Effector memory CD4-positive, alpha-beta T cell (primary cell): ENCODE measurements around the gene LSG1.
"Not testable (repeated sequence)": the region's sequence is repeated elsewhere in the genome, so short reads cannot be mapped to it uniquely, and the experiment has no call there.

Experiments used
- DNase-seq, 3 donors: peaks; one replicate each; pipeline ENCODE4 v3.0.0-alpha.2; 2020
- H3K27ac ChIP-seq: 2 replicates; pipeline ENCODE4 v1.7.0; 2013; ENCODE audit warnings: mild to moderate bottlenecking, low read length, moderate library complexity; ENCODE audit not compliant: insufficient read depth, poor library complexity, severe bottlenecking
- H3K27me3 ChIP-seq: replicated peaks from 2 replicates; pipeline ENCODE4 v1.7.0; 2013; ENCODE audit warnings: mild to moderate bottlenecking, low read length; ENCODE audit not compliant: insufficient read depth, control insufficient read depth, poor library complexity, severe bottlenecking
- H3K36me3 ChIP-seq: 2 replicates; pipeline ENCODE4 v1.7.0; 2013; ENCODE audit warnings: mild to moderate bottlenecking, low read length, moderate library complexity; ENCODE audit not compliant: control insufficient read depth, insufficient read depth
- H3K4me1 ChIP-seq: 2 replicates; pipeline ENCODE4 v1.7.0; 2013; ENCODE audit warnings: low read length, mild to moderate bottlenecking; ENCODE audit not compliant: control insufficient read depth, insufficient read depth, poor library complexity, severe bottlenecking
- H3K4me3 ChIP-seq: 2 replicates; pipeline ENCODE4 v1.7.0; 2013; ENCODE audit warnings: low read length, low read depth, mild to moderate bottlenecking; ENCODE audit not compliant: insufficient read depth, poor library complexity, severe bottlenecking
- H3K9me3 ChIP-seq: 2 replicates; pipeline ENCODE4 v1.7.0; 2013; ENCODE audit warnings: mild to moderate bottlenecking, low read length, moderate library complexity; ENCODE audit not compliant: control insufficient read depth

The LSG1 gene

DNA sequence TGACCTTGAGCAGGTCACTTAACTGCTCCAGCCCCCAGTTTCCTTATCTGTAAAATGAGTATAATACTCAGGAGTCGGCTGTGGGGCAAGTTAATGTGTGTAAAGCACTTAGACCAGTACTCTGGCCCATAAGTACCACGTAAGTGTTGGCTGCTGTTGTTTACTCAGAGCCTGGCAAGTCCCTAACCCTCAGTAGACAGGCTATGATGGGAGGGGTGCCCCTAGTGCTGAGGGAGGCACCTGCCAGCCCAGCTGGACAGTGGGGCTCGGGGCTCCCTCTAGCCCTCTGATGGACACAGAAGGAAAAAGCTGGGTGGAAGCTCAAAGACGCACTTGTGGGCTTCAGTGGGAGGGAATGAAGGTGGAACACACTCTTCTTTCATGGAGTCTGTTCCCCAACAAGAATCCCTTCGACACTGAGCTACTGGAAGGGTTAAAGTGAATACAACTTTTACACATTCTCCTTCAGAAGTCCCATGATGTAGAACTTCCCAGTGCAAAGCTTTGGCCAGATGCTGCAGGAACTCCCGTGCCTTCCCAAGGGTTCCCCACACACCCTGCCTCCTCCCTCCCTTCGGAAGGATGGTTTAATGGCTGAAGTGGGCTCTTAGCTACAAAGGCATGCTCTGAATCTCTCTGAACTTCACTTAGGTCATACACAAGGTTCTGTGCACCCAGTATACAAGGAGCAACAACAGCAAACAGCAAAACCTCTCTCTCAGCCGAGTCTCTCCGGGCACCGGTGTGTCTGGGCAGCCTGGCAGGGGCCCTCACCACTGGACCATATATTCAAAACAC is 64.2 kb downstream of the LSG1 start:
- Histone ChIP-seq H3K36me3 (no peaks in the 10 kb centered on the region), H3K27ac (no peak overlapping the region)

DNA sequence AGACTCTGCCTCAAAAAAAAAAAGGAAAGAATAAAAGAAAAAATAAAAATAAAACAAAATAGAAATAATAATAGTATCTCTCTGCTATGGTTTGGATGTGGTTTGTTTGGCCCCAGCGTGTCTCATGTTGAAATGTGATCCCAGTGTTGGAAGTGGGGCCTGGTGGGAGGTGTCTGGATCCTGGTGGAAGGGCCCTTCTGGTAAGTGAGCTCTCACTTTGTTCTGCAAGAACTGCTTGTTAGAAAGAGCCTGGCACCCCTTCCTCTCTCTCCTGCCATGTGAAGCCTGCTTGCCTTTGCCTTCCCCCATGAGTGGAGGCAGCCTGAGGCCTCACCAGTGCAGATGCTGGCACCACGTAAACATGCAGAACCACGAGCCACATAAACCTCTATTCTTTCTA is 65.0 kb downstream of the LSG1 start:
- Histone ChIP-seq H3K36me3 (no peaks in the 10 kb centered on the region), H3K4me1 (no peaks in the 10 kb centered on the region)
- DNase-seq, result no peak

More for the DNA sequence above, 64.2 kb downstream of the LSG1 start:
- Histone ChIP-seq H3K4me3 (no peak overlapping the region), H3K9me3 (no peaks in the 10 kb centered on the region), H3K4me1 (no peaks in the 10 kb centered on the region), H3K27me3 (no peaks in the 10 kb centered on the region)
- DNase-seq, result no peak

GRCh38 chr3:194606163-194606562 is 65.8 kb downstream of the LSG1 start:
- H3K4me3 ChIP-seq, result no peak overlapping the region
- no peaks in the 10 kb centered on the region for H3K27me3 ChIP-seq
- H3K9me3 ChIP-seq, result no peaks in the 10 kb centered on the region
- no peak for DNase-seq
- H3K36me3 ChIP-seq, result no peaks in the 10 kb centered on the region
- no peak overlapping the region for H3K27ac ChIP-seq
- H3K4me1 ChIP-seq, result no peaks in the 10 kb centered on the region

More for the DNA sequence above, 65.0 kb downstream of the LSG1 start:
- H3K27ac ChIP-seq, result no peak overlapping the region
- H3K4me3 ChIP-seq, result no peak overlapping the region
- H3K9me3 ChIP-seq, result no peaks in the 10 kb centered on the region
- H3K27me3 ChIP-seq, result no peaks in the 10 kb centered on the region

- not testable (repeated sequence) for H3K36me3 ChIP-seq, H3K27me3 ChIP-seq, H3K27ac ChIP-seq, H3K9me3 ChIP-seq, H3K4me1 ChIP-seq, H3K4me3 ChIP-seq, DNase-seq
Measured at GRCh38 chr3:194605314-194605713, 66.7 kb downstream of the LSG1 start.

DNA sequence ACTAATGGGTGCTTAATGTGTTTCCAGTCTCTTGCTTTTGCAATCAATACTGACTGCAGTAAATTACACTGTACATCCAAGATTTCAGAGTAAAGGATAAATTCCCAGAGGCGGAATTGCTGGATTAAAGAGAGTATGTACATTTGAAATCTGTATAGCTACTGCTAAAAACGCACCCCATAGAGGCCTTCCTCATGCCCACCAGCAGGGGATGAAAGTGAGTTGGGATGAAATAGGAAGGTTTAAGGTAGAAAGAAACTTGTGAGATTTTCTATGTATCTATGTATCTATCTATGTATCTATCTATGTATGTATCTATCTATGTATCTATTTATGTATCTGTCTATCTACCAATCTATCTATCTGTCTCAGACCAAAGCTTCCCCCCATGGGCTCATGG is 67.2 kb downstream of the LSG1 start:
- Histone ChIP-seq H3K9me3 (no peaks in the 10 kb centered on the region), H3K4me1 (no peaks in the 10 kb centered on the region), H3K36me3 (no peaks in the 10 kb centered on the region), H3K27me3 (no peaks in the 10 kb centered on the region), H3K27ac (no peak overlapping the region), H3K4me3 (no peak overlapping the region)
- no peak for DNase-seq

DNA sequence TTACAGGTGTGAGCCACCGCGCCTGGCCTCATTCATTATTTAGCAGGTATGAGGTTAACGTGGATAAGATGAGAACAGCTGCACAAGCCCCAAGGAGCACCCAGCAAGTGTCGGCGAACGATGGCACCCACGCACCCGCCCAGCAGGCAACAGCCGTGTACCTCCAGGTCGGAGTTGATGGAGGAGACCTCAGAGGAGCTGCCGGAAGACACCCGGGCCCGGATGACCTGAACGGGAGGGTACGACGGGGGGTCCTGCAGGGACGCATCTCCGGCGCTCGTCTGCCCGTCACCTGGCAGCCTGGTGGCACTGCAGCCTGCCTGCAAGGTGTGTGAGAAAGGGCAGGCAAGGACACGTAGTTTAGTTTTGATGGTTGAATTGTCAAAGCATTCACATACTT is 67.9 kb downstream of the LSG1 start:
- Histone ChIP-seq H3K27ac (no peak overlapping the region), H3K4me1 (no peaks in the 10 kb centered on the region), H3K4me3 (no peak overlapping the region), H3K27me3 (no peaks in the 10 kb centered on the region), H3K36me3 (no peaks in the 10 kb centered on the region), H3K9me3 (no peaks in the 10 kb centered on the region)
- DNase-seq, result no peak

GRCh38 chr3:194602669-194603171 is 69.3 kb downstream of the LSG1 start:
- H3K4me3 ChIP-seq, result no peak overlapping the region
- H3K27ac ChIP-seq, result no peak overlapping the region
- H3K9me3 ChIP-seq, result no peaks in the 10 kb centered on the region
- H3K36me3 ChIP-seq, result no peaks in the 10 kb centered on the region
- no peak for DNase-seq
- no peaks in the 10 kb centered on the region for H3K27me3 ChIP-seq
- H3K4me1 ChIP-seq, result no peaks in the 10 kb centered on the region

GRCh38 chr3:194598771-194599557 is 73.0 kb downstream of the LSG1 start:
- Histone ChIP-seq H3K27me3 (no peaks in the 10 kb centered on the region), H3K4me1 (no peaks in the 10 kb centered on the region), H3K9me3 (no peaks in the 10 kb centered on the region), H3K36me3 (no peaks in the 10 kb centered on the region), H3K27ac (no peak overlapping the region), H3K4me3 (no peak overlapping the region)
- no peak for DNase-seq

- H3K9me3 ChIP-seq, result no peaks in the 10 kb centered on the region
- H3K4me3 ChIP-seq, result no peak overlapping the region
- no peak overlapping the region for H3K27ac ChIP-seq
- no peak for DNase-seq
- no peaks in the 10 kb centered on the region for H3K36me3 ChIP-seq
- no peaks in the 10 kb centered on the region for H3K27me3 ChIP-seq
- H3K4me1 ChIP-seq, result no peaks in the 10 kb centered on the region
Measured at GRCh38 chr3:194596906-194597305, 75.1 kb downstream of the LSG1 start.
